ENCODE results near the gene DNAJC24. TPM values are rescaled to one million over a fixed set of nuclear protein-coding genes. Genes with fewer than 3 reads are reported as not detected.

The DNAJC24 gene
- total and polyA plus RNA-seq, 2 of the 4 experiments (the other 2 are of a cell fraction), result 8.2 to 8.9 TPM

- H2BK20ac ChIP-seq (ENCODE audit: low read depth, low read length), result no peak overlapping the region
- no peak overlapping the region for H2AK5ac ChIP-seq (ENCODE audit: low read depth, low read length)
- no peak overlapping the region for H2BK5ac ChIP-seq (ENCODE audit: low read depth, low read length, poor library complexity, severe bottlenecking)
- ChIA-PET POLR2A (ENCODE audit: unreplicated experiment) (no interaction called here), CTCF (no interaction called here)
- H4K8ac ChIP-seq (ENCODE audit: low read depth in 2 of 2, low read length in 2 of 2), result no peak overlapping the region
- H3K4me2 ChIP-seq (ENCODE audit: low read depth, low read length), result no peak overlapping the region
- H3K9me3 ChIP-seq (ENCODE audit: control insufficient read depth, insufficient read depth, low read length), result no peaks in the 10 kb centered on the region
- H3K27me3 ChIP-seq (ENCODE audit: control insufficient read depth, insufficient read depth, low read length), result no peaks in the 10 kb centered on the region
- no CpG with 5 or more reads among the region's 4 CpGs for WGBS, 2 experiments (ENCODE audit: extremely low coverage in 2 of 2, insufficient read length in 1 of 2)
- H3K4ac ChIP-seq (ENCODE audit: low read depth, low read length), result no peak overlapping the region
- BruUV-seq (replicated peaks), result no TSS peak
- no peak overlapping the region for H4K91ac ChIP-seq (ENCODE audit: insufficient read depth, low read depth, low read length)
- H3K9me1 ChIP-seq (ENCODE audit: insufficient read depth, low read length), result no peaks in the 10 kb centered on the region
- no peaks in the 10 kb centered on the region for H3K4me1 ChIP-seq (ENCODE audit: control insufficient read depth, insufficient read depth, low read length)
- no peak for TF ChIP-seq FOS (IDR thresholded peaks at IDR 0.05; ENCODE audit: low read depth, low read length)
- TF ChIP-seq, protein P1, sequence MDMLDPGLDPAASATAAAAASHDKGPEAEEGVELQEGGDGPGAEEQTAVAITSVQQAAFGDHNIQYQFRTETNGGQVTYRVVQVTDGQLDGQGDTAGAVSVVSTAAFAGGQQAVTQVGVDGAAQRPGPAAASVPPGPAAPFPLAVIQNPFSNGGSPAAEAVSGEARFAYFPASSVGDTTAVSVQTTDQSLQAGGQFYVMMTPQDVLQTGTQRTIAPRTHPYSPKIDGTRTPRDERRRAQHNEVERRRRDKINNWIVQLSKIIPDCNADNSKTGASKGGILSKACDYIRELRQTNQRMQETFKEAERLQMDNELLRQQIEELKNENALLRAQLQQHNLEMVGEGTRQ (IDR thresholded peaks at IDR 0.05; ENCODE audit: low read depth, low read length), result no peak
- dilution Hi-C loops (cut with HindIII; ENCODE audit: low sequenced_read_pairs, unreplicated experiment), result no loop called here
- in situ Hi-C loops (cut with MboI; ENCODE audit: low sequenced_read_pairs), result no loop called here
- H3K18ac ChIP-seq (ENCODE audit: low read depth, low read length), result no peak overlapping the region
- no peak overlapping the region for H3K56ac ChIP-seq (ENCODE audit: extremely low read depth, insufficient read depth, low read length)
- H2BK15ac ChIP-seq (ENCODE audit: low read depth, low read length), result no peak overlapping the region
- DNase-seq, result no peak
- intact Hi-C loops (cut with micrococcal nuclease), result no loop called here
- no peaks in the 10 kb centered on the region for H3K36me3 ChIP-seq (ENCODE audit: control insufficient read depth, insufficient read depth, low read length)
- ATAC-seq (ENCODE audit: low read depth), result no peak
- no peak overlapping the region for H2AK9ac ChIP-seq (replicated peaks; ENCODE audit: low read depth, low read length, poor library complexity)
- no peak overlapping the region for H3K27ac ChIP-seq (ENCODE audit: insufficient read depth, low read length)
- H3K23ac ChIP-seq (ENCODE audit: low read depth, low read length), result no peak overlapping the region
- H2BK120ac ChIP-seq (ENCODE audit: low read depth, low read length), result no peak overlapping the region
- H3K9ac ChIP-seq (ENCODE audit: low read depth, low read length), result no peak overlapping the region
- H4K5ac ChIP-seq (ENCODE audit: low read depth, low read length), result no peak overlapping the region
- no peak overlapping the region for H2AFZ ChIP-seq (replicated peaks; ENCODE audit: low read length, poor library complexity)
- no peak overlapping the region for H3K4me3 ChIP-seq (ENCODE audit: insufficient read depth, low read depth, low read length)
- no peak overlapping the region for H3K14ac ChIP-seq (replicated peaks; ENCODE audit: low read depth, low read length)
- H4K20me1 ChIP-seq (ENCODE audit: insufficient read depth, low read length), result no peaks in the 10 kb centered on the region
- H3K79me1 ChIP-seq (ENCODE audit: low read depth in 1 of 2, low read length in 2 of 2), result no peaks in the 10 kb centered on the region
Observed at GRCh38 chr11:31323145-31323544, 46.5 kb upstream of the DNAJC24 start.

Data from IMR-90 (cell line).